HG03460 (cell line): ENCODE results near the gene PRSS27.
"Not testable (repeated sequence)": the region's sequence is repeated elsewhere in the genome, so short reads cannot be mapped to it uniquely, and the experiment has no call there.

Experiments used
- ATAC-seq: cut with Tn5 transposase; IDR thresholded peaks from one replicate; pipeline ENCODE4 v1.9.1; 2021; ENCODE audit not compliant: unreplicated experiment

Gene PRSS27

GRCh38 chr16:2728034-2728433 lies 8.0 kb upstream of the PRSS27 start:
- no peak for ATAC-seq

GRCh38 chr16:2726923-2727322 lies 6.9 kb upstream of the PRSS27 start:
- ATAC-seq, result no peak

- ATAC-seq, result no peak
These were observed 4.9 kb upstream of the PRSS27 start for GRCh38 chr16:2724816-2725348.

GRCh38 chr16:2724088-2724676 lies 4.2 kb upstream of the PRSS27 start:
- no peak for ATAC-seq

GRCh38 chr16:2721634-2722173 lies 1.7 kb upstream of the PRSS27 start:
- not testable (repeated sequence) for ATAC-seq

GRCh38 chr16:2720719-2721633 lies 952 bp upstream of the PRSS27 start:
- ATAC-seq, result peak; percentile 62

GRCh38 chr16:2719328-2720063 lies 528 bp downstream of the PRSS27 start:
- ATAC-seq, result no peak

GRCh38 chr16:2717383-2718263 lies 2.4 kb downstream of the PRSS27 start:
- no peak for ATAC-seq

- no peak for ATAC-seq
These were observed 3.1 kb downstream of the PRSS27 start for GRCh38 chr16:2716948-2717347.

- ATAC-seq, result no peak
These were observed 3.8 kb downstream of the PRSS27 start for GRCh38 chr16:2715966-2716885.

- ATAC-seq, result no peak
These were observed 4.5 kb downstream of the PRSS27 start for GRCh38 chr16:2715519-2715918.

- ATAC-seq, result no peak
These were observed 5.0 kb downstream of the PRSS27 start for GRCh38 chr16:2715064-2715463.

- no peak for ATAC-seq
These were observed 5.8 kb downstream of the PRSS27 start for GRCh38 chr16:2713985-2714774.

- ATAC-seq, result no peak
These were observed 6.5 kb downstream of the PRSS27 start for GRCh38 chr16:2713523-2713922.

- ATAC-seq, result no peak
These were observed 7.5 kb downstream of the PRSS27 start for GRCh38 chr16:2712546-2712945.

GRCh38 chr16:2712063-2712441 lies 8.0 kb downstream of the PRSS27 start:
- no peak for ATAC-seq

- ATAC-seq, result no peak
These were observed 8.5 kb downstream of the PRSS27 start for GRCh38 chr16:2711370-2712062.

GRCh38 chr16:2710711-2711231 lies 9.3 kb downstream of the PRSS27 start:
- ATAC-seq, result no peak
